CD1c-positive myeloid dendritic cell (primary cell): ENCODE results near the gene PIF1.

Experiments
- DNase-seq: peaks from one replicate; pipeline ENCODE4 v3.0.0-alpha.2; 2016; ENCODE audit errors: extremely low spot score

The PIF1 gene

GRCh38 chr15:64825431-64826294 is at the start of gene PIF1:
PIF1 (minus strand) TSS chr15:64825647; CDS start chr15:64824335, 1,312 bp downstream.
- peak; percentile 98 for DNase-seq

- no peak for DNase-seq
Observed at GRCh38 chr15:64870353-64870752, 44.9 kb upstream of the PIF1 start.

- no peak for DNase-seq
Observed at GRCh38 chr15:64869501-64869900, 44.1 kb upstream of the PIF1 start.

- DNase-seq, result no peak
Observed at GRCh38 chr15:64865998-64866520, 40.6 kb upstream of the PIF1 start.

- no peak for DNase-seq
Observed at GRCh38 chr15:64865126-64865997, 39.9 kb upstream of the PIF1 start.

GRCh38 chr15:64864068-64864467 is 38.6 kb upstream of the PIF1 start:
- no peak for DNase-seq

- no peak for DNase-seq
Observed at GRCh38 chr15:64862408-64862807, 37.0 kb upstream of the PIF1 start.

GRCh38 chr15:64861960-64862359 is 36.5 kb upstream of the PIF1 start:
- DNase-seq, result no peak

- no peak for DNase-seq
Observed at GRCh38 chr15:64861331-64861730, 35.9 kb upstream of the PIF1 start.

GRCh38 chr15:64859226-64859625 is 33.8 kb upstream of the PIF1 start:
- DNase-seq, result no peak

GRCh38 chr15:64858021-64858575 is 32.7 kb upstream of the PIF1 start:
- no peak for DNase-seq

- peak; percentile 41 for DNase-seq
Observed at GRCh38 chr15:64857421-64857820, 32.0 kb upstream of the PIF1 start.

- no peak for DNase-seq
Observed at GRCh38 chr15:64856429-64857145, 31.1 kb upstream of the PIF1 start.

- DNase-seq, result no peak
Observed at GRCh38 chr15:64855205-64855975, 29.9 kb upstream of the PIF1 start.

- DNase-seq, result no peak
Observed at GRCh38 chr15:64854526-64854925, 29.1 kb upstream of the PIF1 start.

GRCh38 chr15:64854041-64854440 is 28.6 kb upstream of the PIF1 start:
- DNase-seq, result no peak

GRCh38 chr15:64851503-64851840 is 26.0 kb upstream of the PIF1 start:
- peak; percentile 90 for DNase-seq

- no peak for DNase-seq
Observed at GRCh38 chr15:64850778-64851502, 25.5 kb upstream of the PIF1 start.

- no peak for DNase-seq
Observed at GRCh38 chr15:64847876-64848716, 22.6 kb upstream of the PIF1 start.
